Effector memory CD4-positive, alpha-beta T cell (primary cell): ENCODE results near the gene EPHA1.

Source experiments
- DNase-seq, 3 donors: peaks; one replicate each; pipeline ENCODE4 v3.0.0-alpha.2; 2020
- H3K27ac ChIP-seq: 2 replicates; pipeline ENCODE4 v1.7.0; 2013; ENCODE audit warnings: mild to moderate bottlenecking, low read length, moderate library complexity; ENCODE audit not compliant: insufficient read depth, poor library complexity, severe bottlenecking
- H3K27me3 ChIP-seq: replicated peaks from 2 replicates; pipeline ENCODE4 v1.7.0; 2013; ENCODE audit warnings: mild to moderate bottlenecking, low read length; ENCODE audit not compliant: insufficient read depth, control insufficient read depth, poor library complexity, severe bottlenecking
- H3K36me3 ChIP-seq: 2 replicates; pipeline ENCODE4 v1.7.0; 2013; ENCODE audit warnings: mild to moderate bottlenecking, low read length, moderate library complexity; ENCODE audit not compliant: control insufficient read depth, insufficient read depth
- H3K4me1 ChIP-seq: 2 replicates; pipeline ENCODE4 v1.7.0; 2013; ENCODE audit warnings: low read length, mild to moderate bottlenecking; ENCODE audit not compliant: control insufficient read depth, insufficient read depth, poor library complexity, severe bottlenecking
- H3K4me3 ChIP-seq: 2 replicates; pipeline ENCODE4 v1.7.0; 2013; ENCODE audit warnings: low read length, low read depth, mild to moderate bottlenecking; ENCODE audit not compliant: insufficient read depth, poor library complexity, severe bottlenecking
- H3K9me3 ChIP-seq: 2 replicates; pipeline ENCODE4 v1.7.0; 2013; ENCODE audit warnings: mild to moderate bottlenecking, low read length, moderate library complexity; ENCODE audit not compliant: control insufficient read depth

EPHA1 gene

GRCh38 chr7:143375298-143376034, 33.2 kb downstream of the EPHA1 start:
- peak; percentile 29 to 37 (median 37) for DNase-seq
- Histone ChIP-seq H3K36me3 (no peaks in the 10 kb centered on the region), H3K27ac (peak overlapping the region; percentile 71), H3K4me3 (peak overlapping the region; percentile 11), H3K4me1 (peaks cover 44% of the 10 kb centered on the region), H3K9me3 (no peaks in the 10 kb centered on the region), H3K27me3 (no peaks in the 10 kb centered on the region)

DNA sequence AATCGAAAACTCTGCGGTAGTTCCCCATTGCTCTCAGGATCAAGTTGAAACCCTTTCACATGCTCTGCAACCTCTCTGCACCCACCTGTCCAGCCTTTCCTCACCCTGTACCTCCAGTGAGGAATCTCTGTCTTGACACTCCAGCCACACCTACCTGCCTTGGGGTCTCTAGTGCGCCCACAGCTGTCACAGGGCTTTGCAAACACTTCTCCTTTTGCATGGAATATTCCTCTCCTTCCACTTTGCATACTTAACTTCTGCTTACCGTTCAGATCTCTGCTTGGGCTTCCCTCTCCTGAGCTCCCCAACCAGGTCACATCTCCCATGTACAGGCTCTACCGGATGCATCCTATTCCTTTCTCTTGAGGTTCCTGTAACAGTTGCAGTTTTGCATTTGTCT, 34.1 kb downstream of the EPHA1 start:
- Histone ChIP-seq H3K27ac (peak overlapping the region; percentile 71), H3K36me3 (no peaks in the 10 kb centered on the region), H3K9me3 (no peaks in the 10 kb centered on the region), H3K4me3 (no peak overlapping the region), H3K27me3 (no peaks in the 10 kb centered on the region), H3K4me1 (peaks cover 40% of the 10 kb centered on the region)
- DNase-seq, result no peak

DNA sequence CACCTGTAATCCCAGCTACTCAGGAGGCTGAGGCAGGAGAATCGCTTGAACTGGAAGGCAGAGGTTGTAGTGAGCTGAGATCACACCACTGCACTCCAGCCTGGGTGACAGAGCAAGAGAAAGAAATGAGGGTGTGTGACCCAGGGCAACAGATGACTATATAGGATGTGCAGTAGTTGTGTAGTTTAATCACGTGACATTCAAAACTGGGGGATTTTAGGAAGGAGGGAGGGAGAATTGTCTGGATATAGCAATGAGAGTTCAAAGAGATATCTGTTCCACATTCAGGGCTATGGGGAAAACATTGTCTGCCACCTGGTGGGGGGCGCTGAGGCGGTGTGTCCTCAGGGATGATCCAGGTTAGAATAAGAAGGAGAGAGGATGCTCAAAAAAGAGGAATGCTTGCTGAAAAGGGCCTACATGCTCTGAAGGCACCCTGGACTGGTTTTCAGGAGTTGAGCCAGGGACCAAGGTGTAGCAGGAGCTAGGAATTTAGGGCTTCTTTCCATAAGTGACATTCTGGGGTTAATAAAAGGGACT, 35.3 kb downstream of the EPHA1 start:
- no peak overlapping the region for H3K27ac ChIP-seq
- no peaks in the 10 kb centered on the region for H3K9me3 ChIP-seq
- H3K4me3 ChIP-seq, result no peak overlapping the region
- H3K27me3 ChIP-seq, result no peaks in the 10 kb centered on the region
- no peaks in the 10 kb centered on the region for H3K36me3 ChIP-seq
- H3K4me1 ChIP-seq, result peaks cover 33% of the 10 kb centered on the region
- no peak for DNase-seq

DNA sequence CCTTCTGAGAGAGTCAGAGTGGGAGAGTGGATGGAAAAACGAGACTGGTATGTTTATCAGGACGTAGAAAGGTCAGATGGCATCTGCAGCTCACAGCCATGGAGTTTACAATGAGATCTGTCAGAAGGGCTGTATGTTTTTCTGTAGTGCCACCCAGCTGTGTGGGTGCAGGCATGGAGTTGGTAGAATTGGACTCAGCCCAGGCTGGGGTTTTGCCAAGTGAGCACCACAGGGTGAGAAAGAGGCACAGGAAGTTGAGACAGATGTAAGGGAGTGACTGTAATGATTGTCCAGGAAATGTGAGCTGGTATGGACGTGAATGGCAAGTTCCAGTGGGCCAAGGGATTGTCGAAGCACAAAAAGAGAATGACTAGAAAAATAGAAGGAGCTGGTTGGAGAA, 36.6 kb downstream of the EPHA1 start:
- Histone ChIP-seq H3K27ac (no peak overlapping the region), H3K4me1 (peaks cover 33% of the 10 kb centered on the region), H3K4me3 (no peak overlapping the region), H3K36me3 (no peaks in the 10 kb centered on the region), H3K9me3 (no peaks in the 10 kb centered on the region), H3K27me3 (no peaks in the 10 kb centered on the region)
- peak in 2 of 3 donors; percentile 20 to 39 for DNase-seq

GRCh38 chr7:143369678-143370651, 38.7 kb downstream of the EPHA1 start:
- Histone ChIP-seq H3K9me3 (no peaks in the 10 kb centered on the region), H3K27me3 (no peaks in the 10 kb centered on the region), H3K36me3 (no peaks in the 10 kb centered on the region), H3K27ac (no peak overlapping the region), H3K4me1 (peaks cover 16% of the 10 kb centered on the region), H3K4me3 (no peak overlapping the region)
- no peak for DNase-seq

DNA sequence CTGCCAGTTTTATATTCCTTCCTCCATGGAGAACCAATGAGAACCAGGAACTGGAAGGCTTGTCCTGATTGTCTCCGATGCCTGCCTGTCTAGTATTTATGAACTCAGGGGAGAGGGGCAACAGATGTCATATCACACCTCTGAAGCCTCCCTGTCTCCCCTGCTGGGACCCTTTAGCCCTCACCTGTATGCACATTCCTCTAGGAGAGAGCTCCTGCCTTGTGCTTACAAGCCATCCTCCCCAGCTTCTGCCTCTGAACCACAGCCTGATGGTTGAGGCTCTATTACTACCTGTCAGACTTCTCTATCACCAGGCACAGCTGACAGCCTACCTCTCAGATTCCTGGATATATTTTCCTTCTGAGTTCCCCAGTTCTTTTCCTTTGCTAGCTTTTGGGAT, 40.3 kb downstream of the EPHA1 start:
- no peaks in the 10 kb centered on the region for H3K27me3 ChIP-seq
- no peak for DNase-seq
- H3K4me3 ChIP-seq, result no peak overlapping the region
- peaks cover 12% of the 10 kb centered on the region for H3K4me1 ChIP-seq
- no peaks in the 10 kb centered on the region for H3K36me3 ChIP-seq
- H3K9me3 ChIP-seq, result no peaks in the 10 kb centered on the region
- H3K27ac ChIP-seq, result no peak overlapping the region

DNA sequence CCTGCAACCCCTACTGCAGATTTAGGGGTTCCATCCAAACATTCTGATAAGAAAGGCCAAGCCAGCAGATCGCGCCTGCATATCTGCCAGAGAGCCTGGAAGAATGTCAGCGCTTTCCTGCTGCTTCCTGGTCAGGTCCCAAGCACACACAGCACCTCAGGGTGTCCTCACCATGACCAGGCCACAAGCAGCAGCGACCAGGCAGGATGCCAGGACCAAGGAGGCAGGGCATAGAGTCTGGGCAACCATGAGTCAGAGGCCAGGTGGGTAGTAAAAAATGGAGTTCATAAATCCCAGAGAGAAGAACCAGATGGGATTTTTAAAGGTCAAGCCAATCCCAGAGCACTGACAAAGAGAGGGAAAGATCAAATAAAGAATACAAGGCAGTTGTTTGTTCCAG, 40.7 kb downstream of the EPHA1 start:
- Histone ChIP-seq H3K9me3 (no peaks in the 10 kb centered on the region), H3K4me3 (no peak overlapping the region), H3K27ac (no peak overlapping the region), H3K27me3 (no peaks in the 10 kb centered on the region), H3K36me3 (no peaks in the 10 kb centered on the region), H3K4me1 (peaks cover 14% of the 10 kb centered on the region)
- no peak for DNase-seq

DNA sequence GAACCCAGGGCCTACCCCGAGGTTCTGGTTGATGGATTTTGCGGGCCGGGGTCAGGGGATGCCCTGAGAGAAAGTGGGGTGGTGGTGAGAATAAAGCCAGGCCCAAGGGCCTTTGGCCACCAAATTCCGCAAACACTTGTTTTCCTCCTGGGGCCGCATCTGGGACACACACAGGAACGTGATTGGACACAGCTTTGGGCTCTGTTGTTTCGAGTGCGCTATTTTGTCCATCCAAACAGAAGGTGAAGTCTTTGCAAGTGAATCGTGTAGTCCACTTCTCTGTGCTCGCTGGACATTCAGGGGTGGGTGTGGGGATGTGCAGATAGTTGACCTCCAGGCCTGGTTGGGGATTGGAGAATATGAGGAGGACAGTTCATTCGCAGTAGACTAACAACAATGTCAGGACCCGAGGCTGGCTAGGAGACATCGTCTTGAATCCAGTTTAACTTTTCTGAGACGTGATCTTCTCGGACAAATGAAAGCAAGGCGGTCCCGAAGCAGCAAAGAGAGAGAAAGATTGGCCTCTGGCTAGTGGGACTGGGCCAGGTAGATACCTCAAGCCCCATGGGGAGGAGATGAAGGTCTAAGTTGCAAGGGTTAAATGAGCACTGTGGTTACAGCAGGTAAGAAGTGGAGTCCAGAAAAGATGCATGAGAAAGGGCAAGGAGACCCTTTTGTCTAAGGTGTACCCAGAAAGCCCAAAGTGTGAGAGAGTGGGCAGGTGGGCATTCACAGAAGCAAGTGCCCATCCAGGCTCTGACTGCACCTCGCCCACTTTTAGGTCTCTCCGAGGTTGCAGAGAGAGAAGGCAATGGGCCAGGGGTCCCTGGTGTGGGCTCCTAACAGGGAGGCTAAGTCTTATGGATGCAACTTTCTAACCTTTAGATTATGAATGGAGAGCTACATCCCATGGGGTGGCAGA, 45.4 kb downstream of the EPHA1 start:
- no peak overlapping the region for H3K27ac ChIP-seq
- peak overlapping the region; percentile 16 for H3K4me3 ChIP-seq
- H3K4me1 ChIP-seq, result peaks cover 5% of the 10 kb centered on the region
- no peak for DNase-seq
- no peaks in the 10 kb centered on the region for H3K27me3 ChIP-seq
- H3K9me3 ChIP-seq, result no peaks in the 10 kb centered on the region
- no peaks in the 10 kb centered on the region for H3K36me3 ChIP-seq
